ENCODE data around the gene ACOXL.

DNA sequence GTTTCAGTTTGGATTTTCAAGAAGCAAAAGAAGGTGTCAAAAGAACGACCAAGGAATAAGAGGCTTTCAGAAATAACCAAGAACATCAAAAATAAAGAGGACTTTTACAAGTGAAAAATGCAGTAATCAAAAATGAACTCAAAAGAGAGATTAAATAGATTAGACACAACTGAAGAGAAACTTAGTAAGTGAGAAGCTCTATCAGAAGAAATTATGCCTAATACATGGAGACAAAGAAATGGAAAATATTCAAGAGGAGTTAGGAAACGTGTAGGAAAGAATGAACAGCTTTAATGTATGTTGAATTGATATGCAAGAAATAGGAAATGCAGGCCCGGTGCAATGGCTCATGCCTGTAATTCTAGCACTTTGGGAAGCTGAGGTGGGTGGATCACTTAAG lies 145.8 kb downstream of the ACOXL start:
- TF ChIP-seq, protein P1, sequence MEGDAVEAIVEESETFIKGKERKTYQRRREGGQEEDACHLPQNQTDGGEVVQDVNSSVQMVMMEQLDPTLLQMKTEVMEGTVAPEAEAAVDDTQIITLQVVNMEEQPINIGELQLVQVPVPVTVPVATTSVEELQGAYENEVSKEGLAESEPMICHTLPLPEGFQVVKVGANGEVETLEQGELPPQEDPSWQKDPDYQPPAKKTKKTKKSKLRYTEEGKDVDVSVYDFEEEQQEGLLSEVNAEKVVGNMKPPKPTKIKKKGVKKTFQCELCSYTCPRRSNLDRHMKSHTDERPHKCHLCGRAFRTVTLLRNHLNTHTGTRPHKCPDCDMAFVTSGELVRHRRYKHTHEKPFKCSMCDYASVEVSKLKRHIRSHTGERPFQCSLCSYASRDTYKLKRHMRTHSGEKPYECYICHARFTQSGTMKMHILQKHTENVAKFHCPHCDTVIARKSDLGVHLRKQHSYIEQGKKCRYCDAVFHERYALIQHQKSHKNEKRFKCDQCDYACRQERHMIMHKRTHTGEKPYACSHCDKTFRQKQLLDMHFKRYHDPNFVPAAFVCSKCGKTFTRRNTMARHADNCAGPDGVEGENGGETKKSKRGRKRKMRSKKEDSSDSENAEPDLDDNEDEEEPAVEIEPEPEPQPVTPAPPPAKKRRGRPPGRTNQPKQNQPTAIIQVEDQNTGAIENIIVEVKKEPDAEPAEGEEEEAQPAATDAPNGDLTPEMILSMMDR (IDR thresholded peaks at IDR 0.05), result no peak
- TF ChIP-seq EP300 (IDR thresholded peaks at IDR 0.05) (no peak), POLR2A (IDR thresholded peaks at IDR 0.05) (no peak)

Measured in ovary (tissue), 3 donors.